Chondrocyte (in vitro differentiated cells): ENCODE measurements around the gene NUBP2. TPM values are rescaled to one million over a fixed set of nuclear protein-coding genes. Genes with fewer than 3 reads are reported as not detected.
A peak's percentile ranks its signal among the peaks of the same experiment; 100 is the strongest.

ENCODE experiments used
- DNase-seq: peaks from one replicate; pipeline ENCODE4 v3.0.0; 2021; ENCODE audit warnings: mixed read lengths, low spot score
- H3K27ac Mint-ChIP-seq: one replicate; pipeline ENCODE4 v1.8.0; 2021; ENCODE audit warnings: mild to moderate bottlenecking, moderate library complexity, mixed read lengths; ENCODE audit not compliant: unreplicated experiment
- H3K27me3 Mint-ChIP-seq: 2 replicates; pipeline ENCODE4 v1.8.0; 2021; ENCODE audit warnings: low read depth, mixed read lengths
- H3K36me3 Mint-ChIP-seq: 2 replicates; pipeline ENCODE4 v1.8.0; 2021; ENCODE audit warnings: low read depth, mixed read lengths
- H3K4me1 Mint-ChIP-seq: 2 replicates; pipeline ENCODE4 v1.8.0; 2021; ENCODE audit warnings: low read depth, mild to moderate bottlenecking, mixed read lengths
- H3K4me3 Mint-ChIP-seq: one replicate; pipeline ENCODE4 v1.8.0; 2021; ENCODE audit warnings: mild to moderate bottlenecking, moderate library complexity, mixed read lengths; ENCODE audit not compliant: unreplicated experiment
- H3K9me3 Mint-ChIP-seq: 2 replicates; pipeline ENCODE4 v1.8.0; 2021; ENCODE audit warnings: low read depth, mixed read lengths
- CTCF ChIP-seq: fragments of 200-600 bp; sonication (generic); IDR thresholded peaks from 2 replicates; pipeline ENCODE4 v1.5.0; 2021; ENCODE audit warnings: antibody characterized with exemption, mild to moderate bottlenecking, moderate library complexity
- total RNA-seq: library from RNA; stranded (reverse); gene quantifications from 3 replicates; pipeline ENCODE4 v1.2.1, GENCODE V29; 2021

The NUBP2 gene
- total RNA-seq, 1 donor from 2014 or later = 36.5 TPM

GRCh38 chr16:1772362-1772907 lies 10.3 kb upstream of the NUBP2 start, which contains the start of gene EME2:
TSS of gene EME2 (plus strand) at chr16:1772810. CDS start at chr16:1773228, 418 bp downstream.
- peak within 1 kb of the TSS; percentile 95 for H3K4me3 Mint-ChIP-seq
- H3K36me3 Mint-ChIP-seq = peaks cover 4% of the 10 kb centered on the region
- TF ChIP-seq CTCF = no peak
- no peaks in the 10 kb centered on the region for H3K9me3 Mint-ChIP-seq
- H3K27me3 Mint-ChIP-seq = no peaks in the 10 kb centered on the region
- H3K4me1 Mint-ChIP-seq = peaks cover 25% of the 10 kb centered on the region
- H3K27ac Mint-ChIP-seq = peak within 1 kb of the TSS; percentile 97
- DNase-seq = no peak

GRCh38 chr16:1772908-1773702 lies 9.7 kb upstream of the NUBP2 start, which contains the start of gene MRPS34:
TSS of gene MRPS34 (minus strand) at chr16:1773134. CDS start at chr16:1773119, 15 bp downstream.
- Mint-ChIP-seq H3K4me1 (peaks cover 25% of the 10 kb centered on the region), H3K4me3 (peak within 1 kb of the TSS; percentile 95), H3K36me3 (peaks cover 4% of the 10 kb centered on the region), H3K27ac (peak within 1 kb of the TSS; percentile 97), H3K27me3 (no peaks in the 10 kb centered on the region), H3K9me3 (no peaks in the 10 kb centered on the region)
- no peak for DNase-seq
- peak; percentile 99 for TF ChIP-seq CTCF

GRCh38 chr16:1773703-1774447 lies 8.9 kb upstream of the NUBP2 start:
- H3K27ac Mint-ChIP-seq = peak overlapping the region; percentile 77
- H3K4me3 Mint-ChIP-seq = peak overlapping the region; percentile 95

GRCh38 chr16:1774448-1774780 lies 8.3 kb upstream of the NUBP2 start:
- TF ChIP-seq CTCF = no peak
- Mint-ChIP-seq H3K27ac (no peak overlapping the region), H3K9me3 (no peaks in the 10 kb centered on the region), H3K4me3 (peak overlapping the region; percentile 36), H3K4me1 (peaks cover 27% of the 10 kb centered on the region), H3K27me3 (no peaks in the 10 kb centered on the region), H3K36me3 (peaks cover 6% of the 10 kb centered on the region)
- DNase-seq = no peak

More at GRCh38 chr16:1773703-1774447, 8.9 kb upstream of the NUBP2 start:
- Mint-ChIP-seq H3K27me3 (no peaks in the 10 kb centered on the region), H3K9me3 (no peaks in the 10 kb centered on the region), H3K36me3 (peaks cover 4% of the 10 kb centered on the region), H3K4me1 (peaks cover 25% of the 10 kb centered on the region)
- DNase-seq = no peak
- peak; percentile 33 for TF ChIP-seq CTCF
